Skeletal muscle tissue (tissue), 4 donors: ENCODE measurements around the gene LMO7. TPM values are rescaled to one million over a fixed set of nuclear protein-coding genes. Genes with fewer than 3 reads are reported as not detected.

Experiments used
- H3K27ac ChIP-seq: one replicate; pipeline ENCODE4 v1.7.0; 2013; ENCODE audit warnings: mild to moderate bottlenecking, low read depth, low read length, inconsistent platforms
- H3K27me3 ChIP-seq, 3 donors: one replicate each; pipeline ENCODE4 v1.7.0; 2013; ENCODE audit warnings: low read length in 3 of 3; ENCODE audit not compliant: control insufficient read depth in 3 of 3, insufficient read depth in 3 of 3
- H3K36me3 ChIP-seq, 3 donors: one replicate each; pipeline ENCODE4 v1.7.0; 2013; ENCODE audit warnings: low read length in 3 of 3; ENCODE audit not compliant: control insufficient read depth in 3 of 3, insufficient read depth in 3 of 3
- H3K4me1 ChIP-seq, 3 donors: one replicate each; pipeline ENCODE4 v1.7.0; 2013; ENCODE audit warnings: low read length in 3 of 3, mild to moderate bottlenecking in 3 of 3; ENCODE audit not compliant: control insufficient read depth in 3 of 3, insufficient read depth in 3 of 3
- H3K4me3 ChIP-seq, 3 donors: one replicate each; pipeline ENCODE4 v1.7.0; 2013; ENCODE audit warnings: low read length in 3 of 3
- H3K9ac ChIP-seq, 3 donors: one replicate each; pipeline ENCODE4 v1.7.0; 2013; ENCODE audit warnings: low read length in 3 of 3, mild to moderate bottlenecking in 3 of 3, moderate library complexity in 2 of 3, low read depth in 1 of 3
- H3K9me3 ChIP-seq, 3 donors: one replicate each; pipeline ENCODE4 v1.7.0; 2013; ENCODE audit warnings: low read length in 3 of 3; ENCODE audit not compliant: control insufficient read depth in 3 of 3
- total RNA-seq: library from RNA; depleted of rRNA; stranded (reverse); fragments of >200 nt; gene quantifications from one replicate; pipeline ENCODE4 v1.2.3, GENCODE V29; 2014
- donor health status: Osteomylitis.

LMO7 gene
- total RNA-seq, 1 donor from 2014 or later, result 176 TPM

DNA sequence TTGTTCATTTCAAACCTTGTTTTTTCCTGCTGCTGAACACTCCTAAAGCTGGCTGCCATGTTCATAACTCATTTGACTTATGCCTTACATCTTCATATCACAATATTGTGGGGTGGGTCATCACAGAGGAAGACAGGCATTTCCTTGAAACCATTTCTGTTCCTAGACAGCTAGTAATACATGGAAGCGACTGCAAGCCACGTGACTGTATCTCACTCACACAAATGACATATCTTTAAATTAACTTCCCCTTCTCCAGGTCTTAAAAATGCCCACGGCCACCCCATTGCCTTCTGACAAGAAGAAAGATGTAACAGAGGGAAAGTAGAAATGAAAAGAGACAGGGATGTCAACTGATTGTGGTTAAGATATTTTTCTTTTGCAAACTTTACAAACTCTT is 236.8 kb downstream of the LMO7 start:
- Histone ChIP-seq H3K27me3 (no peaks in the 10 kb centered on the region), H3K9ac (no peak overlapping the region), H3K4me3 (no peak overlapping the region), H3K27ac (no peak overlapping the region), H3K9me3 (no peaks in the 10 kb centered on the region), H3K36me3 (no peaks in the 10 kb centered on the region), H3K4me1 (peaks cover 0 to 2% (median 0%) of the 10 kb centered on the region in 3 donors)

DNA sequence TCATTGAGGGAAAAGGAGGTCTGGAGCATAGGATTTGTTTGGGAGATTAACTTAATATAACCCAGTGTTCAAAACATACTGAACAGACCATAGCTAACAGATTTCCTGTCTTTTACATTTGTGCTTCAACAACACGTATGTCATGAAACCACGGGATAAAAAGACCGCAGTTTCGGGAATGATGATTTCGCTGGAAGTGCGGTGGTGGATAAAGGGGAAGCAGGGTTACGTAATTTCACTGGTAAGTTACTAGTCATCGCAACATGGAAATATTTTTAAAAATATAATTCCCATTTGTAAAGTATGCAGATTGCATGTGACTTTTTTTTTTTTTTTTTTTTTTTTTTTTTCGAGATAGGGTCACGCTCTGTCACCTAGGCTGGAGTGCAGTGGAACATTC is 237.4 kb downstream of the LMO7 start:
- Histone ChIP-seq H3K9ac (no peak overlapping the region), H3K4me1 (peaks cover 0 to 2% (median 0%) of the 10 kb centered on the region in 3 donors), H3K36me3 (no peaks in the 10 kb centered on the region), H3K9me3 (no peaks in the 10 kb centered on the region), H3K27ac (no peak overlapping the region), H3K4me3 (no peak overlapping the region), H3K27me3 (no peaks in the 10 kb centered on the region)

DNA sequence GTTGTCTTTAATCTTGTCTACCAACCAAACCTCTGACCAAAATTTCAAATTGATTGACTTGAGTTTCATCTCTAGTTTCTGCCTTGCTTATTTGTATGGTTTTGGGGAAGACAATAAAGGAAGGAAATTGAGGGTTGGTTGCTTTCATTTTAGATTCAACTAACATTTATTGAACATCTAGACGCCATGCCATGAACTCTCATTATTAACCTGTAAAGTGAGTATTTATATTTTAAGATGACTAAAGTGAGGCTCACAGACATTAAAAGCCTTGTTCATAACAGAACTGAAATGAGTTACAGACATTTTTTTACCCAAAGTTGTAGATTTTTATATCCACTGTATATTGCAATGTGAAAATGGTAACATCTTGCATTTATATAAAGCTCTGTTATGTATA is 239.3 kb downstream of the LMO7 start:
- H3K4me1 ChIP-seq, result peaks cover 0 to 2% (median 0%) of the 10 kb centered on the region in 3 donors
- no peaks in the 10 kb centered on the region for H3K9me3 ChIP-seq
- H3K27me3 ChIP-seq, result no peaks in the 10 kb centered on the region
- H3K27ac ChIP-seq, result no peak overlapping the region
- no peak overlapping the region for H3K4me3 ChIP-seq
- no peak overlapping the region for H3K9ac ChIP-seq
- H3K36me3 ChIP-seq, result no peaks in the 10 kb centered on the region

DNA sequence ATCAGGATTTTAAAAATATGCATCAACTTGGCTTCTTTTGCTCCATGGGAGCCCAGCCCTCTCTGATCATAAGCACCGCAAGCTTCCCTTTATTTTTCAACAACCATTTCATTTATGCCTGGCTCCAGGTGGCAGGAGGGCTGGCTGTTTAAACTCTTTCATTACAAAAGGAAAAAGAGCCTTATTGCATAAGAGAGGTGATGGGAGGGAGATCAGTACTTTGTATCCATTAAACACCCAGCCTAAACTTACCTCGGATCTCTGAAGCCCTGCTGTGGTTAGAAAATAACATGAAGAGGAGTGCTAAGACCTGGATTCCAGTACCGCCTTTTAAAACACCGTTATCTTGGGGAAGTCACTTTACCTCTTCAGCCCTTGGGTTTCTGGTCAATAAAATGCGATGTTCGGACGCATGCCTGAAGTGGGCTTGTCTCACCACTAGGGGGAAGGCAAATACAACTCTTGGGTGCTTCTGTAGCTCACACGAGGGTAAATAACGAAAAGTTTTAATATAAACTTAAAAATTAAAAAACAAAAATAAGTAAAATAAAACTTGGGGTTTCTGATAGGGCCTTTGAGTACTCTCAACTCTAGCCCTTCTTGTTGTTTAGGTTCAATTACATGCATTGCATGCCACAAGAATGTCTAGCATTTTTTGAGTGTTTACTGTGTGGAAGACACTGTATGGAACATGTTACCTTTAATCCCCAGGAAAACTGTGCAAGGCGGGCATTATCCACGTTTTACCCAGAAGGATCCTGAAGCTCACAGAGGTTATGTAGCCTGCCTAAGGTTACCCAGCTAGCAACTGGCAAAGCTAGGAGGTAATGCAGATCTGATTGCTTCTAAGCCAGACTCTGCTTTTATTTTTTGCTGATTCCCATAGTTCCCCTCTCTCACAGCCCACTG is 240.3 kb downstream of the LMO7 start:
- Histone ChIP-seq H3K4me1 (peaks cover 0 to 2% (median 0%) of the 10 kb centered on the region in 3 donors), H3K9me3 (no peaks in the 10 kb centered on the region), H3K9ac (no peak overlapping the region), H3K27me3 (no peaks in the 10 kb centered on the region), H3K27ac (no peak overlapping the region), H3K36me3 (no peaks in the 10 kb centered on the region), H3K4me3 (no peak overlapping the region)

DNA sequence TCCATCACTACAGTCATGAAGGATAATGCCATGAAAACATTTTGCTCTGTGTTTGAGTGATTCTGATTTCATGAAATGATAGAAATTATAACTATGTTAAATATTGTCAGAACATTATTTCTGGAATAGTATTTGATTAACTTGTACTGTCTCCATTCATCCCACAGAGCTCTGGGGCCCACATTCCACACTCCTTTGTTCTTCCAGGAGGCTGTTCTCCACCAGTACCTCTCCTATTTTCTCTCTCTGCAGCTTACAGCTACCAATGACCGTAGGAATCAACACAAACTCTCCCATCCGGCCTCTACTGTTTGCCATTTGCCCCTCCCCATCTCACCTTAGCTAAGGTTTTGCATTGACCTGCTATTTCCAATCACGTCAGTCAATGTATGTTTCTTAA is 240.9 kb downstream of the LMO7 start:
- H3K27ac ChIP-seq, result no peak overlapping the region
- no peak overlapping the region for H3K9ac ChIP-seq
- H3K36me3 ChIP-seq, result no peaks in the 10 kb centered on the region
- H3K9me3 ChIP-seq, result no peaks in the 10 kb centered on the region
- no peaks in the 10 kb centered on the region for H3K27me3 ChIP-seq
- peaks cover 0 to 2% (median 0%) of the 10 kb centered on the region in 3 donors for H3K4me1 ChIP-seq
- H3K4me3 ChIP-seq, result no peak overlapping the region

DNA sequence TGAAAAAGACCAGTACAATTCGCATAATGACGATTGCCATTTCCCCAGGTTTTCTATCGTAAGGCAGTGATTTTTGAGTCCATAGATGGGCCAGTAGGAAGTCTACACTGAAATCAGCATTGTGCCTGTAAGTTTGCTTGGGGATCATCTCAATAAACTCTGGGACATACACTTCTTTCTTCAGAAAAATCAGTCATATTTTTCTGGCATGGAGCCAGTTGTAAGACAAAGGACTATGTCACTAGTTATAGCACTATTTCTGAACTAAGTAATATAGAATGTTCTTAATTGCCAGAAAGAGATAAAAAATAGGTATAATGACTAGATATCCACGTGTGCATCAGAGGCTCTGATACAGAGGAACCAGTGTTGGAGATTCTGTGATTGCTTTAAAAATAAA is 243.5 kb downstream of the LMO7 start:
- no peaks in the 10 kb centered on the region for H3K27me3 ChIP-seq
- H3K36me3 ChIP-seq, result no peaks in the 10 kb centered on the region
- H3K4me1 ChIP-seq, result peaks cover 0 to 2% (median 0%) of the 10 kb centered on the region in 3 donors
- H3K9me3 ChIP-seq, result no peaks in the 10 kb centered on the region
- no peak overlapping the region for H3K9ac ChIP-seq
- no peak overlapping the region for H3K27ac ChIP-seq
- H3K4me3 ChIP-seq, result no peak overlapping the region

DNA sequence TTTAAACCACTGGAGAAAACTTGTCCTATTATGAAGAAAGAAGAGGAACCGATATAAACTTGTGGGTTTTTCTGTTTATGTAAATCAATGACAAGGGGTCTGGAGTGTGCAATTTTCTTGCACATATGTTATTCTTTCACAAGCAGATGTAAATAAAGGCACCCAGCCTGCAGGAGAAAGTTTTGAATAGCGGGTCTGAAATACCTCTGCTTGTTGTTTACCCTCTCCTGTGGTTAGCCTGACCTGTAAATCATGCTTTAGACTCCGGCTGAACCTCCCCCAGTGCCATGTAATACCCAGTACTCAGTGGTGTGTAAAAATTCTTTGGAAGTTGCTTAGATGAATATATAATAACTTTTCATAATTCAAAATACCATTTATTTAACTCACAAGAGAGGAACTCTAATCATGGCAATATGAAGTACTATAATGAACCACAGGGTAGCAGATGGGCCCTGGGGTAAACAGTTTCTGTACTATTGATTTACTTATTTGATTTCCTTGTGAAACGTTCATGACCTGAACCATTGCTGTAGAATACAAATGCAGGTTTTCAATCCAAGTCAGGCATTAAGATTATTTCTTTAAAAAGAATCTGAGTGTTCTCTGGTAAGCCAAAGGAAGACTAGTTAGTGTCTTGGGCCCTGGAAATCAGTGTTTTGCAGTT is 245.1 kb downstream of the LMO7 start:
- Histone ChIP-seq H3K4me3 (no peak overlapping the region), H3K4me1 (peaks cover 0 to under 1% (median 0%) of the 10 kb centered on the region in 3 donors), H3K9me3 (no peaks in the 10 kb centered on the region), H3K27me3 (no peaks in the 10 kb centered on the region), H3K27ac (no peak overlapping the region), H3K9ac (no peak overlapping the region), H3K36me3 (no peaks in the 10 kb centered on the region)

DNA sequence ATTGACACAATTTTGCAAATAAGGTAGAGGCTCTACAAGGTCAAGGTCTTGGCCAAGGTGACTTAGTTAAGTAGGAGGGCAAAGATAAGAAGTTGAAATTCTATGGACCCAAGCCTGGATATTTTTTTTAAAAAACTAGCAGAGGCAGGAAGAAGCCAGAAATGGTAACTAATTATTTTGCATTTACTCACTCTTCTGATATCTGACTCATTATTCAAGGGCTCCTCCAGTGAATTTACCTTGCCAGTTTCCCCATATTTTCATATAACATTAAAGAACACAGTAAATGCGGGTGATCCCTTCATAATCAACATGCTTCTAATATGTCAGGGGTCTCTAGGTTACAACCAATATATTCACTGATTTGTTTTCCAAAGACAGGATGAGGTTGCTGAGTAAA is 246.1 kb downstream of the LMO7 start:
- no peaks in the 10 kb centered on the region for H3K36me3 ChIP-seq
- no peaks in the 10 kb centered on the region for H3K27me3 ChIP-seq
- no peaks in the 10 kb centered on the region for H3K9me3 ChIP-seq
- H3K4me1 ChIP-seq, result no peaks in the 10 kb centered on the region
- no peak overlapping the region for H3K9ac ChIP-seq
- H3K4me3 ChIP-seq, result no peak overlapping the region
- H3K27ac ChIP-seq, result no peak overlapping the region

DNA sequence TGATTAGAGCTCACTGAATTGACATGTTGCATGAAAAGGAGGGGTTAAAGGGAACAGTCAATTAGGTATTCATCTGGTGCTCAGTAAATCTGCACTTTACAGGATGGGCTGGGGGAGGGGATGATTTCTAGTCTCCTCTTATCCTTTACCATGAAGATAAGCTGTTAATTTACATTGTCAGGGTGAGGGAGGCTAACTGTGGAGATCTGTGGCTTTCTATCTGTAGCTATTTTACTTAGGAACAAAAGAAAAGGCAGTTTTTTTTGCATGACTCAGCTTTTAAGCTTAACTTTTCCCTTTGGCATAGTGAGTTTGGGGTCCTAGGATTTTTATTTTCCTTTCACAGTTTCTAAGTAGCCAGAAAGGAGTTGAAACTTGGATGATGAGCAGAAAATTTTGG is 253.3 kb downstream of the LMO7 start:
- no peaks in the 10 kb centered on the region for H3K36me3 ChIP-seq
- H3K9me3 ChIP-seq, result no peaks in the 10 kb centered on the region
- H3K4me1 ChIP-seq, result no peaks in the 10 kb centered on the region
- H3K4me3 ChIP-seq, result no peak overlapping the region
- H3K27me3 ChIP-seq, result no peaks in the 10 kb centered on the region
- H3K9ac ChIP-seq, result no peak overlapping the region
- H3K27ac ChIP-seq, result no peak overlapping the region

DNA sequence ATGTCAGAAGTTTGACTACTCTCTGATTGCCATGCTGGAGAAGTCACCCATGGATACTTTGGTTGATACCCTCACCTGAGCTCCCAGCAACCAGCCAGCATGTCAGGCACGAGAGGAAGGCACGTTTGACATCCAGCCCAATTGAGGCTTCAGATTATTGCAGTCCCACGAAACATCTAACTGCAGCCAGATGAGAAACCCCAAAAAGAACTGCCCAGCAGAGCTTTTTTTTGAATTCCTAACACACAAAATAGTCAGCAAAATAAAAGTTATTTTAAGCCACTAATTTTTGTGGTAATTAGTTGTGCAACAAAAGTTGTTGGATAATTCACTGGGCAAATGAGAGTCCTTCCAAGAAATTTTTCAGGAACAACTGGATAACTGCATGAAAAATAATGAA is 259.0 kb downstream of the LMO7 start:
- no peak overlapping the region for H3K27ac ChIP-seq
- no peak overlapping the region for H3K9ac ChIP-seq
- H3K36me3 ChIP-seq, result no peaks in the 10 kb centered on the region
- H3K4me1 ChIP-seq, result no peaks in the 10 kb centered on the region
- H3K27me3 ChIP-seq, result no peaks in the 10 kb centered on the region
- no peaks in the 10 kb centered on the region for H3K9me3 ChIP-seq
- H3K4me3 ChIP-seq, result no peak overlapping the region
